Testis (tissue), 3 donors: ENCODE data around the gene PALM2AKAP2. TPM values are rescaled to one million over a fixed set of nuclear protein-coding genes. Genes with fewer than 3 reads are reported as not detected.
A peak's percentile ranks its signal among the peaks of the same experiment; 100 is the strongest.
"Not testable (repeated sequence)": the region's sequence is repeated elsewhere in the genome, so short reads cannot be mapped to it uniquely, and the experiment has no call there.

Source experiments
- DNase-seq: peaks from one replicate; pipeline ENCODE4 v3.0.0-alpha.2; 2019
- H3K27ac ChIP-seq, 2 donors: fragments of 200-600 bp; sonication (generic); one replicate each; pipeline ENCODE4 v1.5.1; 2019
- H3K27me3 ChIP-seq: fragments of 200-600 bp; sonication (generic); one replicate; pipeline ENCODE4 v1.5.1; 2019
- H3K36me3 ChIP-seq: fragments of 200-600 bp; sonication (generic); one replicate; pipeline ENCODE4 v1.5.1; 2017; ENCODE audit warnings: low read depth; ENCODE audit errors: missing control alignments
- H3K4me1 ChIP-seq: fragments of 200-600 bp; sonication (generic); one replicate; pipeline ENCODE4 v1.5.1; 2019
- H3K4me3 ChIP-seq, 2 donors: fragments of 200-600 bp; sonication (generic); one replicate each; pipeline ENCODE4 v1.5.1; 2017 to 2019
- H3K9me3 ChIP-seq: fragments of 200-600 bp; sonication (generic); one replicate; pipeline ENCODE4 v1.5.1; 2017
- CTCF ChIP-seq, 3 experiments: fragments of 450-650 bp in 2 of 3; fragments of 200-600 bp in 1 of 3; sonication (generic) in 1 of 3; IDR thresholded peaks; one replicate each; pipeline ENCODE4 v1.5.1; 2016 to 2019; ENCODE audit warnings: antibody characterized with exemption in 3 of 3, mild to moderate bottlenecking in 2 of 3, moderate library complexity in 1 of 3
- POLR2A ChIP-seq: fragments of 450-650 bp; IDR thresholded peaks from one replicate; pipeline ENCODE4 v1.6.1; 2017; ENCODE audit warnings: antibody characterized with exemption, mild to moderate bottlenecking, moderate library complexity
- WGBS, 2 donors: methylation state at CpG; one replicate each; pipeline ENCODE4 v1.1.5; 2018; 5-methylcytosine and 5-hydroxymethylcytosine counted together
- intact Hi-C: fragments of 100-400 bp; cut with DNase I; formaldehyde crosslinking; loops from one replicate; pipeline ENCODE4 v1.15.1; 2023; ENCODE audit warnings: low total_unique reads
- polyA plus RNA-seq: library from polyadenylated mRNA; stranded (reverse); fragments of 350-450 nt; fragmentation: Illumina TruSeq; extraction: RNeasy Lipid Tissue Mini Kit (QIAGEN cat#74804); gene quantifications from one replicate; pipeline ENCODE4 v1.2.3, GENCODE V29; 2014; ENCODE audit warnings: low read depth, low replicate concordance; ENCODE audit not compliant: insufficient read depth
- total RNA-seq, 2 donors: library from RNA; depleted of rRNA; stranded (reverse); fragments of >200 nt; gene quantifications; one replicate each; pipeline ENCODE4 v1.2.3, GENCODE V29; 2016

PALM2AKAP2 gene
- total and polyA plus RNA-seq, 3 donors from 2014 or later, result 0.25 to 2.3 (median 0.87) TPM

- H3K27ac ChIP-seq, result no peak overlapping the region
- H3K4me3 ChIP-seq, result no peak overlapping the region
- H3K9me3 ChIP-seq, result no peaks in the 10 kb centered on the region
- DNase-seq, result peak; percentile 89
- H3K27me3 ChIP-seq, result no peaks in the 10 kb centered on the region
- no peaks in the 10 kb centered on the region for H3K36me3 ChIP-seq
- TF ChIP-seq POLR2A, result no peak
- peak; percentile 87 to 93 (median 90) for TF ChIP-seq CTCF (IDR thresholded peaks at IDR 0.05)
- peaks cover 3% of the 10 kb centered on the region for H3K4me1 ChIP-seq
- intact Hi-C loops, result no loop called here
- WGBS, 2 donors, result 5 to 7% methylated on average over 9 of the region's 9 CpGs
These were observed 38.0 kb downstream of the PALM2AKAP2 start for GRCh38 chr9:109817846-109818472.

DNA sequence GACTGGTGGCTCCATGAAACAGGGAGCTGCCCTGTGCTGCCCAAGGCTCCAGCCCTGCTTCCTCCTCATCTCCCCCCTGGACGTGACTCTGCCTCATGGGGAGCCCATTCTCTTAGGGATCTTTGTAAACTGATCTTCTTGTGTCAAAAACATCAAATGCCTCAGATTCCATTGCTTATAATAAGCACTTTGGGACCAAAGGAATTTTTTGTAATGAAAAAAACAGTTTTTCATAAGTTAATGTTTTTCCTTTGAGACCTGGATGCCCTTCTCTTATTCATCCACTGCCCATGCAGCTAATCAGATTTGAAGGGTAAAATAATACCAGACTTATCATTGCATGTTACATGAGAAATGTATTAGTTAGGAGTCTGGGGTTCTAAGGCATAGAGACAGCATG, 41.7 kb downstream of the PALM2AKAP2 start:
- Histone ChIP-seq H3K27ac (no peak overlapping the region), H3K4me1 (peaks cover 3% of the 10 kb centered on the region), H3K27me3 (no peaks in the 10 kb centered on the region), H3K9me3 (no peaks in the 10 kb centered on the region), H3K4me3 (no peak overlapping the region), H3K36me3 (no peaks in the 10 kb centered on the region)
- no peak for DNase-seq
- 69 to 86% methylated on average over 1 of the region's 1 CpG for WGBS, 2 donors
- no peak for TF ChIP-seq POLR2A
- no peak for TF ChIP-seq CTCF (IDR thresholded peaks at IDR 0.05)
- intact Hi-C loops, result no loop called here

- H3K4me3 ChIP-seq, H3K27me3 ChIP-seq, H3K36me3 ChIP-seq, H3K4me1 ChIP-seq, intact Hi-C loops, H3K27ac ChIP-seq, H3K9me3 ChIP-seq, DNase-seq: not testable (repeated sequence)
- WGBS, 2 donors, result 87 to 100% methylated on average over 2 of the region's 2 CpGs
These were observed 45.4 kb downstream of the PALM2AKAP2 start for GRCh38 chr9:109825383-109825782.

GRCh38 chr9:109826559-109826958, 46.6 kb downstream of the PALM2AKAP2 start:
- Histone ChIP-seq H3K27ac (no peak overlapping the region), H3K27me3 (no peaks in the 10 kb centered on the region), H3K36me3 (no peaks in the 10 kb centered on the region), H3K4me3 (no peak overlapping the region), H3K4me1 (no peaks in the 10 kb centered on the region), H3K9me3 (no peaks in the 10 kb centered on the region)
- no peak for DNase-seq
- intact Hi-C loops, result no loop called here
- no peak for TF ChIP-seq CTCF (IDR thresholded peaks at IDR 0.05)
- no peak for TF ChIP-seq POLR2A
- WGBS, 2 donors, result 75 to 93% methylated on average over 1 of the region's 1 CpG

- Histone ChIP-seq H3K27me3 (no peaks in the 10 kb centered on the region), H3K4me1 (no peaks in the 10 kb centered on the region), H3K4me3 (no peak overlapping the region), H3K36me3 (no peaks in the 10 kb centered on the region), H3K9me3 (no peaks in the 10 kb centered on the region), H3K27ac (no peak overlapping the region)
- DNase-seq, result no peak
- TF ChIP-seq POLR2A (no peak), CTCF (IDR thresholded peaks at IDR 0.05) (no peak)
- WGBS, 2 donors, result 89 to 96% methylated on average over 3 of the region's 3 CpGs
- intact Hi-C loops, result no loop called here
These were observed 48.3 kb downstream of the PALM2AKAP2 start for GRCh38 chr9:109828254-109828653.
